ENCODE results near the gene ITIH5. TPM values are rescaled to one million over a fixed set of nuclear protein-coding genes. Genes with fewer than 3 reads are reported as not detected.

ITIH5 gene
- total and polyA plus RNA-seq, 9 of the 15 experiments (the other 6 are each of a cell fraction or from before 2014, with no cell fraction given), result 0.52 to 4.5 (median 2.6) TPM

GRCh38 chr10:7634142-7634894, 32.4 kb downstream of the ITIH5 start (continued):
- TF ChIP-seq DEAF1 (CRISPR knock-in tag; IDR thresholded peaks at IDR 0.05), result no peak

- ChIA-PET CTCF (ENCODE audit: low intra/inter-chr PET ratio) (no interaction called here), POLR2A (no interaction called here)
- in situ Hi-C loops (cut with MboI) (no loop called here), intact Hi-C loops (cut with micrococcal nuclease) (no loop called here)
- ATAC-seq (no peak), DNase-seq (ENCODE audit: extremely low read depth in 1 of 4, low spot score in 3 of 4) (no peak), FAIRE-seq (no peak)
- no peak overlapping the region for H3K9ac ChIP-seq (ENCODE audit: insufficient read depth in 1 of 2, low read depth in 2 of 2, low read length in 2 of 2)
- no peak overlapping the region for H3K4me3 ChIP-seq
- no peak overlapping the region for H3K27ac ChIP-seq (ENCODE audit: extremely low read depth, low read depth, low read length)
- H3K9me3 ChIP-seq (replicated peaks; ENCODE audit: control insufficient read depth, insufficient read depth, low read depth, low read length), result no peaks in the 10 kb centered on the region; the same call in 1 of the 2 replicates
- peaks cover 0 to 18% of the 10 kb centered on the region in 2 experiments; a peak in 2 of 5 replicates for H3K27me3 ChIP-seq (ENCODE audit: control insufficient read depth in 2 of 2, insufficient read depth in 2 of 2, low read length in 2 of 2)
- BruUV-seq (replicated peaks), result no TSS peak
- H3K9me1 ChIP-seq (ENCODE audit: control insufficient read depth, insufficient read depth, low read length), result no peaks in the 10 kb centered on the region
- no peak overlapping the region for H3K4me2 ChIP-seq (ENCODE audit: insufficient read depth, low read length)
- no peaks in the 10 kb centered on the region for H3K4me1 ChIP-seq (replicated peaks in 1 of 2; ENCODE audit: control insufficient read depth in 2 of 2, insufficient read depth in 2 of 2, low read length in 2 of 2)
- TF ChIP-seq SMAD4 (CRISPR knock-in tag; conservative IDR thresholded peaks at IDR 0.05), result no peak
- TF ChIP-seq POLR2H (tag; IDR thresholded peaks at IDR 0.05; ENCODE audit: low read depth), result no peak
- no peak for TF ChIP-seq POLR3A (IDR thresholded peaks at IDR 0.05; ENCODE audit: borderline replicate concordance, extremely low read depth, insufficient read depth, insufficient read length)
- no peak for TF ChIP-seq CLOCK (CRISPR knock-in tag; IDR thresholded peaks at IDR 0.05; ENCODE audit: borderline replicate concordance)
- TF ChIP-seq ZBTB33 (CRISPR knock-in tag; IDR thresholded peaks at IDR 0.05), result no peak
- no peak for TF ChIP-seq ZFPM2 (CRISPR knock-in tag; IDR thresholded peaks at IDR 0.05)
- no peak for TF ChIP-seq GATA2 (CRISPR knock-in tag; IDR thresholded peaks at IDR 0.05)
- TF ChIP-seq ZNF717 (CRISPR knock-in tag; IDR thresholded peaks at IDR 0.05), result no peak
- no peak for TF ChIP-seq ZNF77 (CRISPR knock-in tag; IDR thresholded peaks at IDR 0.05)
- no peak for TF ChIP-seq DPF2 (IDR thresholded peaks at IDR 0.05)
- TF ChIP-seq GATAD2B (IDR thresholded peaks at IDR 0.05; ENCODE audit: borderline replicate concordance), result no peak
- no peak for TF ChIP-seq PHB2 (IDR thresholded peaks at IDR 0.05; ENCODE audit: low read depth)
- TF ChIP-seq KLF16 (IDR thresholded peaks at IDR 0.05), result no peak
- H3K79me2 ChIP-seq (ENCODE audit: control insufficient read depth, insufficient read depth, low read length), result no peaks in the 10 kb centered on the region
- no peak overlapping the region for H2AFZ ChIP-seq (ENCODE audit: low read depth, low read length)
- WGBS (ENCODE audit: insufficient coverage, low coverage, missing lambda C conversion rate), result 0% methylated on average over 10 of the region's 10 CpGs
- H4K20me1 ChIP-seq (replicated peaks; ENCODE audit: control insufficient read depth, insufficient read depth, low read length), result no peaks in the 10 kb centered on the region
- no peaks in the 10 kb centered on the region for H3K36me3 ChIP-seq (ENCODE audit: control insufficient read depth, insufficient read depth, low read length)
Measured at GRCh38 chr10:7626283-7626682, 40.5 kb downstream of the ITIH5 start.
